Peyer's patch (tissue), 4 donors: ENCODE results near the gene CDH1.

Experiments
- CTCF ChIP-seq, 6 experiments: fragments of 450-650 bp in 4 of 6; fragments of 200-600 bp in 2 of 6; sonication (generic) in 1 of 6; IDR thresholded peaks; one replicate each; pipeline ENCODE4 v1.5.1; 2017 to 2019; ENCODE audit warnings: antibody characterized with exemption in 6 of 6, mild to moderate bottlenecking in 3 of 6, moderate library complexity in 1 of 6
- POLR2A ChIP-seq, 2 donors: fragments of 450-650 bp; IDR thresholded peaks; one replicate each; pipeline ENCODE4 v1.5.1; 2017; ENCODE audit warnings: antibody characterized with exemption in 2 of 2, mild to moderate bottlenecking in 2 of 2, moderate library complexity in 2 of 2

GRCh38 chr16:68826652-68827051 lies 89.6 kb downstream of the CDH1 start:
- TF ChIP-seq POLR2A (IDR thresholded peaks at IDR 0.05): no peak
- TF ChIP-seq CTCF (IDR thresholded peaks at IDR 0.05): no peak
